AG08396 (cell line): ENCODE measurements around the gene TAB2.
"Not testable (repeated sequence)": the region's sequence is repeated elsewhere in the genome, so short reads cannot be mapped to it uniquely, and the experiment has no call there.

Source experiments
- DNase-seq: peaks from one replicate; pipeline ENCODE4 v3.0.0; 2012; ENCODE audit warnings: low spot score, mixed read lengths

Gene TAB2

DNA sequence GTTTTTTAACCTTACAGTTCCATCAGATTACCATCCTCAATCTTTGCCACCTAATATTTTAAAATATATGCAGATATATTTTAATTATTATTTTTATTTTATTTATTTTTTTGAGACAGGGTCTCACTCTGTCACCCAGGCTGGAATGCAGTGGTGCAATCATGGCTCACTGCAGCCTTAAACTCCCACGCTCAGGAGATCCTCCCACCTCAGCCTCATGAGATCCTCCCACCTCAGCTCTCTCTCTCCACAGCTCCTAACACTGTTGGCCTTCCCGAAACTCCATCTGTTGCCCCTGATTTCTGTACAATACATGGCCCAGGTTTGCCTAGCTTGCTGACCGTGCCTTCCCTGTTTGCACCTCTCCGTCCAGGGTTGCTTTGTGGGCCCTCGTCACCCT lies 4.4 kb upstream of the TAB2 start:
- DNase-seq: no peak

DNA sequence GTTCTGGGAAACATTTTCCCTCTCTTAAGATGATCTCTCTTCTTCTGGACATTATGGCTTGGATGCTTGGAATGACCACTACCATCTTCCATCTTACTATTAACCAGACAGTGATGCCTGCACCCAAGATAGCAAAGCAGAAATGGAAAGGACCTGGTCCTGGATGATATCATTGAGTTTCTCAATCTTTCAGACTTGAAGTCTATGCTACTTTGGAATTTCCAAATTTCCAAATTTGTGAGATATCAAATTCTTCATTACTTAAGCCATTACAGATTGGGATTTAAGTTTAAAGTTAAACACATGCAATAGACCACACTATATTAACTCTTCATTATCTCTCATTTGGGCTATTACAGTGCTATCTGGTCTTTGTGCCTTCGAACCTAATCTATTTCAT lies 3.7 kb upstream of the TAB2 start:
- DNase-seq: no peak

- DNase-seq: no peak
These were observed 3.1 kb upstream of the TAB2 start for GRCh38 chr6:149314325-149314905.

DNA sequence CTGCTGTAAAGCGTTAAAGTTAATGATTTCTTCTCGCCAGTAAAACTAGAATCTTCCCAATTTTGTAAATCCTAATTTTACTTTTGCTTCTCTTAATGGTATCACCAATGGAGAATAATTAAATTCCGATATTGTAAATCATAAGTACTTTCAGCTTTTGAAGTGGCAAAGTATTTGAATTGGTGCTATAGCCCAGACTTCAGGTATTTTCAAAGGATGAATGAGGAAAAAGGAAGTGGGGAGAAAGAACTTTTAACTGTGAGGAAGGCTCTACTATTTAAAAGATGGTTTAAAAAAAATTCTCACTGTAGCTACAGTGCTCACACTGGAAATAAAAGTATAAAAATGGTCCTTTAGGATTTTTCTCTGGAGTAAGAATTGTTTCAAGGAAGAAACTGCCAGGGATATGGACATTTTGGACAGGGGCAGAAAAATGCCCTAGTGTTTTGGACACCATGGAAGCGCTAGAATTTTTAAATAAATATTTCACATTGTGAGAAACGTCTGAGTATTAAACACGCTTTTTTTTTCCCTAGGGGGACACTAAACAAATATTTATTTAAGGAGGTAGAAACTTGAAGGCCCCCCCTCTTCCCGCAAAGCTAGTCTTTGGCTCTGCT lies 1.3 kb upstream of the TAB2 start:
- DNase-seq: no peak

GRCh38 chr6:149316740-149317643 lies 520 bp upstream of the TAB2 start:
- DNase-seq: peak; percentile 92

- DNase-seq: no peak
These were observed 1.2 kb downstream of the TAB2 start for GRCh38 chr6:149318581-149319286.

DNA sequence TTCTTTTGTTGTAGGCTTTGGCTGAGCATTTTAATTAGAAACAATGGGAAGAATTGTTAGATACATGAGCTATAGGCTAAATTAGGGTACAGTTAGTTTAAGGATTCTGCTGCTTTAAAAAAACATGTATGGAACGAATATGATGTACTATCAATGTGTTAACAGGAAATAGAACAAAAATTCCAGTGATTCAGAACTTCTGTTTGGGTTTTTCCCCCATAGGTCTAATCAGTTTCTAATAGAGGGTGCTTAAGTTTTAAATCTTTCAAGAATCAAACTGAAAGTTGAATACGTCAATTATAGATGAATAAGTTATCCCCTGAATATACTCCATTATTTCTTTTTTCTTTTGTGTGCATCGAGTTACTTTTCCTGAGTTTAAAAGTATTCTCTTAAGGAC lies 1.9 kb downstream of the TAB2 start:
- DNase-seq: no peak

DNA sequence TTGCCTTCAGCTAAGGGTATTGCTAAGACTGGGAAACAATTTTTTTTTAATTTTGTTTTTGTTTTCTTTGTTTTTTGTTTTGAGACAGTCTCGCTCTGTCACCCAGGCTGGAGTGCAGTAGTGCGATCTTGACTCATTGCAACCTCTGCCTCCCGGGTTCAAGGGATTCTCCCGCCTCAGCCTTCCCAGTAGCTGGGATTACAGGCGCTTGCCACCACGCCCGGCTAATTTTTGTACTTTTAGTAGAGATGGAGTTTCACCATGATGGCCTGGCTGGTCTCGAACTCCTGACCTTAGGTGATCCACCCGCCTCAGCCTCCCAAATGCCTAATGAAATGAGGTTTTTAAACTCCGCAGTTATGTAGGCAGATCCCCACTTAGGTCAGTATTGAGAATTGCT lies 2.5 kb downstream of the TAB2 start:
- not testable (repeated sequence) for DNase-seq

DNA sequence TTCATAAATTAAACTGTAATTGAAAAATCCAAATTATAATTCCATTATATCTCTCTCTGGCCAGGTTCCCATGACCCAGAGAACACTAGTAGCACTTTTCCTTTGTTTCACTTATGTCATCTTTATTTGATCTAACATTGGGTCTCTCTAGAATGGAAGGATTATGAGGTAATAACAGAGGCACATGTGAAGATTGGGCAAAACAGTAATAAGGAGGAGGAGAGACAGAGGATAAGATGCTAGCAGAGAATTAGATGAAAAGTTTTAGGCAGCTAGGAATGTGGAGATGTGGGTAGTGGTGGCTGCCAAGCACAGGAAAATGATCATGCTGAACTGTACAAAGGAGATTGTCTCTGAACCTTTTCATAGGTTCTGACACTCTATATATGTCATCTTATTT lies 3.3 kb downstream of the TAB2 start:
- no peak for DNase-seq

DNA sequence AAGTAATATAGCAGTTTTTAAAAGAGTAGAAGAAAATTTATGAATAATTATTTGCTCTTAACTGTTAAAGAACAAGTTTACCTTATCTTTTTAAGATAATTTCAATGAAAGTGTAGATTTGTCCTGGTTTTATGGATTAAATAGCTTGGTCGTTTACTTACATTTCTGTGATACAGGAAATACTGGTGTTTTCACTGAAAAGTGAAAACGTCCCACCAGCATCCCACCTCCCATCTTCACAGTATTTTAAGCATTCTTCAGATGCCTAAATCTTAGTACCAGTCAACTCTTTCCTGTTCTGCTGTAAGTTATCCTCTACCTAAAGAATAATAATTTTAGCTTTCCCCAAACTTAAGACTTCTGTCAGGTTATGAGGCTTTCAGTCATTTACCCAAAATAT lies 5.8 kb downstream of the TAB2 start:
- DNase-seq: no peak

GRCh38 chr6:149323925-149324324 lies 6.4 kb downstream of the TAB2 start:
- no peak for DNase-seq

DNA sequence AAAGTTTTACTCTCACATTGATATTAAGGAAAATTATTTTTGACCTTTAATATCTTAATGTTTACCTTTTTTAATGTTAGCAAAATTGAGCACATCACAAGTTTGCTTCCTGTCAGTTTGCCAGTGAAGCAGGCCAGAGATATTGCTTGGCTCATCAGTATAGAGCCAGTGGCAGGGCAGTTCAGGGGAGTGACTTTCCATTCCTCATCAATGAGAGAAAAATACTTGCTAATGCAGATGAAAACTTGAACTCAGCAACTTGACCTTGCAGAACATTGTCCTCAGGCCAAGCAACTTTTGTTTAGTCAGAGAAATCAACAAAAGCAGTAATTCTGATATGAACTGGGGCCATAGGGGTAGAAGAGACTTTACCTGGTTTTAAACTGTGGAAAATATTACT lies 6.9 kb downstream of the TAB2 start:
- no peak for DNase-seq

- no peak for DNase-seq
These were observed 8.2 kb downstream of the TAB2 start for GRCh38 chr6:149325648-149326236.

DNA sequence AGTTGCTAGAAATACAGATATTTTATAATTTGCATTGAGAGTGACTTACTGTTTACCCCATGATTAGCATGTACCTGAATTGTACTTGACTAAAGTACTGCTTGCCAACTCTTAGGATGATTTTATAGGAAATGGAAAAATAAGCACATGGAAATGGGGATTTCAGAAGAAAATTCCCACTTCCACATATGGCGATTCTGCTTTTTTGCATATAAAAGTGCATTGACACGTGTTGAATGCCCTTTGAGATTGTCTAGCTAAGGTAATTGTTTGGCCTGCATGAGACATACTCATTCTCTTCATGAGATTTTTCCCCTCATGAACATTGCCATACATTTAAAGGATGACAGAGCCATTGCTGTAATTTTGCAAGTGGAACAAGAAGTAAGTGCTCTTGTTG lies 10.1 kb downstream of the TAB2 start:
- DNase-seq: no peak

DNA sequence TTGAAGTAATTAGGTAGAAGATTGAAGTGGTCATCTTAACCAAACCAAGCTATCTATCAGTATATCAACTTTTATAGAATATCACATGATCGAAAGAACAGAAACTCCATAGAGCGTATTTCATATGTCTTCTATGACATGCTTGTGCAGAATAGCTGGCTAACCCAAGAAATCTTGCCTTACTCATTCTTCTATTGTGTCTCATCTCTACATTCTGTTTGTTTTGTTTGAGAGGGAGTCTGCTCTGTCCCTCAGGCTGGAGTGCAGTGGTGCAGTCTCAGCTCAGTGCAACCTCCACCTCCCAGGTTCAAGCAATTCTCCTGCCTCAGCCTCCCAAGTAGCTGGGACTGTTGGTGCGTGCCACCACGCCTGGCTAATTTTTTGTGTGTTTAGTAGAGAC lies 10.6 kb downstream of the TAB2 start:
- DNase-seq: no peak

DNA sequence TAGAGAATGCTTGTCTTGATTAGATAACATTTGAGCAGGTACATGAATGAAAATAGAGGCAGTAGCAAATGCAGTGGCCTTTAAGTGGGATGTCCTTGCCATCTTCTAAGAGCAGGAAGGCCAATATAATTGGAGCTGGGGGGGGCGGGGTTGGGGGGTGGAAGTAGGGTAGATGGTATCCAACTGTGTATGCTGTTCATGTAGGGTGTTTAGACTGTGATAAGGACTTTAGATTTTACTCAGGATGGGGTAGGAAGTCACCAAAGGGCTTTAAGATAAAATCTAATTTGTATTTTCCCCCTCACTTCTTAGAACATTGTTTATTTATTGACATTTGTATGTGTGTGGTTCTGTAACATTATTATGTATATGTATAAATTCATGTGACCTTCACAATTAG lies 12.0 kb downstream of the TAB2 start:
- DNase-seq: no peak

- DNase-seq: no peak
These were observed 12.6 kb downstream of the TAB2 start for GRCh38 chr6:149330133-149330532.

GRCh38 chr6:149331043-149331807 lies 13.7 kb downstream of the TAB2 start:
- DNase-seq: no peak

DNA sequence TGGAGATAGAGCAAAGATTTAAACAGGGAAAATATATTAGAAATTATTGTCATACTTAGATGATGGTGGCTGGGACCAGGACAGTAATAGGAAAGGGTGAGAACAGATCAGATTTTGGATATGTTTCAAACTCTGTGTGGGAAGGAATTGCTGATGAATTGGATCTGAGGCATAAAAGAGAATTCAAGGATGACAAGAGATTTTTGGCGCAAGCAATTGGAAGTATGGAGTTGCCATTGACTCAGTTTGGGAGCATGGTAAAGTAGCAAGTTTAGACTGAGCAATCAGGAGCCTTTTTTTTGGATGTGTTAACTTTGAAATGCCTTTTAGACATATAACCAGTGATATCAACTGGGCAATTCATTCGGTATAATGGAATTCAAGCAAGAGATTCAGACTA lies 14.4 kb downstream of the TAB2 start:
- DNase-seq: no peak

GRCh38 chr6:149332602-149333265 lies 15.2 kb downstream of the TAB2 start:
- no peak for DNase-seq

- no peak for DNase-seq
These were observed 15.7 kb downstream of the TAB2 start for GRCh38 chr6:149333266-149333620.
